GM13977 (cell line): ENCODE results near the gene ATP1A2.

ENCODE experiments used
- DNase-seq: peaks from one replicate; pipeline ENCODE4 v3.0.0; 2012; ENCODE audit warnings: low spot score
- in situ Hi-C: fragments of 300-500 bp; cut with MboI; formaldehyde crosslinking; loops from one replicate; pipeline ENCODE4 v1.12.0; 2022; ENCODE audit warnings: low sequenced_read_pairs, low pct_unique_long_range_greater_than_20kb, mixed read lengths, inconsistent platforms; ENCODE audit not compliant: unreplicated experiment
- TF ChIP-seq, protein P1 (sequence below): IDR thresholded peaks from 2 replicates; pipeline ENCODE4 v1.5.1; 2012; ENCODE audit warnings: mild to moderate bottlenecking, control low read depth; ENCODE audit not compliant: insufficient read depth; ENCODE audit errors: extremely low read depth, missing control alignments

ATP1A2 gene

DNA sequence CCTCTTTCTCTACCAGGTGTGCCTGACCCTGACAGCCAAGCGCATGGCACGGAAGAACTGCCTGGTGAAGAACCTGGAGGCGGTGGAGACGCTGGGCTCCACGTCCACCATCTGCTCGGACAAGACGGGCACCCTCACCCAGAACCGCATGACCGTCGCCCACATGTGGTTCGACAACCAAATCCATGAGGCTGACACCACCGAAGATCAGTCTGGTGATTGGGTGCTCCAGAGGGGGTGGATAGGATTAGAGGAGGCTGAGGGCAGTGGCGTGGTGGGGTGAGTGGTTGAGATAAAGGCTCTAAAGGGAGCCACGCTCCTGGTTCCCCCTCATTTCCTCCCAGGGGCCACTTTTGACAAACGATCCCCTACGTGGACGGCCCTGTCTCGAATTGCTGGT, 13.1 kb downstream of the ATP1A2 start:
- TF ChIP-seq, protein P1, sequence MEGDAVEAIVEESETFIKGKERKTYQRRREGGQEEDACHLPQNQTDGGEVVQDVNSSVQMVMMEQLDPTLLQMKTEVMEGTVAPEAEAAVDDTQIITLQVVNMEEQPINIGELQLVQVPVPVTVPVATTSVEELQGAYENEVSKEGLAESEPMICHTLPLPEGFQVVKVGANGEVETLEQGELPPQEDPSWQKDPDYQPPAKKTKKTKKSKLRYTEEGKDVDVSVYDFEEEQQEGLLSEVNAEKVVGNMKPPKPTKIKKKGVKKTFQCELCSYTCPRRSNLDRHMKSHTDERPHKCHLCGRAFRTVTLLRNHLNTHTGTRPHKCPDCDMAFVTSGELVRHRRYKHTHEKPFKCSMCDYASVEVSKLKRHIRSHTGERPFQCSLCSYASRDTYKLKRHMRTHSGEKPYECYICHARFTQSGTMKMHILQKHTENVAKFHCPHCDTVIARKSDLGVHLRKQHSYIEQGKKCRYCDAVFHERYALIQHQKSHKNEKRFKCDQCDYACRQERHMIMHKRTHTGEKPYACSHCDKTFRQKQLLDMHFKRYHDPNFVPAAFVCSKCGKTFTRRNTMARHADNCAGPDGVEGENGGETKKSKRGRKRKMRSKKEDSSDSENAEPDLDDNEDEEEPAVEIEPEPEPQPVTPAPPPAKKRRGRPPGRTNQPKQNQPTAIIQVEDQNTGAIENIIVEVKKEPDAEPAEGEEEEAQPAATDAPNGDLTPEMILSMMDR, result no peak
- no peak for DNase-seq
- in situ Hi-C loops, result no loop called here

DNA sequence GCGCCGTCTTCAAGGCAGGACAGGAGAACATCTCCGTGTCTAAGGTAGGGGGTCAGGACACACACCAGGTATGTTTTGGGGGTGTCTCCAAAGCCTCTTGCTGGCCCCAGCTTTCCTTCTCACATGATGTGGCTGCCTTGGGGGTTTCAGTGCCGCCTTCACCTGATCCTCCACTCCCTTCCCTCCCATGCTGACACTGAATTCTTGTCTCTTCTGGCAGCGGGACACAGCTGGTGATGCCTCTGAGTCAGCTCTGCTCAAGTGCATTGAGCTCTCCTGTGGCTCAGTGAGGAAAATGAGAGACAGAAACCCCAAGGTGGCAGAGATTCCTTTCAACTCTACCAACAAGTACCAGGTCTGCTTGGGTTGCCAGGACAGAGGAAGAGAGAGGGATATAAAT, 13.5 kb downstream of the ATP1A2 start:
- in situ Hi-C loops, result no loop called here
- DNase-seq, result no peak
- TF ChIP-seq, protein P1, result no peak

DNA sequence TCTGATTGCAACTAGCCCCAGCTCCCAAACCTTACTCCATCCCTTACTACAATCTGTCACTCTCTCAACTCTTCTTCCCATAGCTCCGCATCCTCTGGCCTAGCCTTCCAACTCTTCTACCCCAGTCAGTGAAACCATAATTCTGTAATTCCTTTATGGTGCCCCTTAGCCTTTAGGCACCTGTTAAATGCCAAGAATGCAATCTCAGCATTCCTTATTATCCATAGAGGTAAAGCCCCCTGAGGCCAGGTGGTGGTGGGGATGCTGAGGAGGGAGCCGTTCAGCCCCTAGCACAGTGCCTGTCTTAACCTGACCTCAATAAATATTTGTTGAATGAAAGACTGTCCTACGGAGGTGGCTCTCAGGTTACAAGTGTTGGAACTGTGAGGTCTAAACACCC, 14.0 kb downstream of the ATP1A2 start:
- TF ChIP-seq, protein P1, result no peak
- no peak for DNase-seq
- in situ Hi-C loops, result no loop called here

DNA sequence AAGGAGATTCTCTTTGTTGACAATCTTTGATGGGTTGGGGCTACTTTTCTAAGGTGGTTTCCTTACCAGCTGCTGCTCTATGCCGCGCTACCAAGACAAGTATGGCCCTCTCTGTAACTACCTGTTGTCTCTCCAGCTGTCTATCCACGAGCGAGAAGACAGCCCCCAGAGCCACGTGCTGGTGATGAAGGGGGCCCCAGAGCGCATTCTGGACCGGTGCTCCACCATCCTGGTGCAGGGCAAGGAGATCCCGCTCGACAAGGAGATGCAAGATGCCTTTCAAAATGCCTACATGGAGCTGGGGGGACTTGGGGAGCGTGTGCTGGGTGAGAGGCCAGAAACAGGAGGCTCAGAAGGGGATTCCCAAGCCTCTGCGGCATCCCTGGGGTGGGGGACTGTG, 14.4 kb downstream of the ATP1A2 start:
- TF ChIP-seq, protein P1, result no peak
- in situ Hi-C loops, result no loop called here

DNA sequence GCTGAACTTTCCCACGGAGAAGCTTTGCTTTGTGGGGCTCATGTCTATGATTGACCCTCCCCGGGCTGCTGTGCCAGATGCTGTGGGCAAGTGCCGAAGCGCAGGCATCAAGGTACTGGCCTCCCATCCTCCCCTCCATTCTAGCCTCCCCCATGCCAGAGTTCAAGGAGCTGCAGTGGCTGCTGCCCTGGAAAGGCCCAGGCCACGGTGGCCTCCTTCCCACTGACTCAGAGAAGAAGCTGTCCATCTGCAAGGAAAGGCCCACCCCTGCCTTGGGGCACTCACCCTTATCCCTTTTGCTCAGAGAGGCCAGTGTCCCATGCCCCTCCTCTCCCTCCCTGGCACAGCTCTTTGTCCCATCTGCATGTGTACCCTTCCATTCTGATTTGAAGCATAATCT, 14.9 kb downstream of the ATP1A2 start:
- DNase-seq, result no peak
- TF ChIP-seq, protein P1, result no peak
- in situ Hi-C loops, result no loop called here

More for the DNA sequence above, 14.4 kb downstream of the ATP1A2 start:
- DNase-seq, result no peak

DNA sequence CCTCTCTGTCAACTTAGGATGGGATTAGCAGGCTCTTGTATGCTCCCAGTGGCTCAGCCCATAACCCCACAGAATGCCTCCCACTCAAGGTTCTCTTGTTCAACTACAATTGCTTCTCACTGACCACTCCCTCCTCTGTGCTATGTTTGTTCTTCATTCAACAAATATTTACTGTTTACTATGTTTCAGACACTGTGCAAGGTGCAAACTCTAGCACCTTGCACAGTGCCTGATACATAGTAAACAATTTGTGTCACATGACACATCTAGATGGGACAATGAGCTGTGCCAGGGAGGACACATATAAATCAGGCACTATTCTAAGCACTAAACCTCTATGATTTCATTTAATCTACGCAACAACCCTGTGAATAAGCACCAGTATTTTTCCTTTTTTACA, 15.4 kb downstream of the ATP1A2 start:
- TF ChIP-seq, protein P1, result no peak
- in situ Hi-C loops, result no loop called here
- no peak for DNase-seq
